Measurements from ENCODE around the gene LONRF3. TPM values are rescaled to one million over a fixed set of nuclear protein-coding genes. Genes with fewer than 3 reads are reported as not detected.

The LONRF3 gene
- total RNA-seq, 4 donors from 2014 or later: 15.7 to 73.3 (median 42.3) TPM

DNA sequence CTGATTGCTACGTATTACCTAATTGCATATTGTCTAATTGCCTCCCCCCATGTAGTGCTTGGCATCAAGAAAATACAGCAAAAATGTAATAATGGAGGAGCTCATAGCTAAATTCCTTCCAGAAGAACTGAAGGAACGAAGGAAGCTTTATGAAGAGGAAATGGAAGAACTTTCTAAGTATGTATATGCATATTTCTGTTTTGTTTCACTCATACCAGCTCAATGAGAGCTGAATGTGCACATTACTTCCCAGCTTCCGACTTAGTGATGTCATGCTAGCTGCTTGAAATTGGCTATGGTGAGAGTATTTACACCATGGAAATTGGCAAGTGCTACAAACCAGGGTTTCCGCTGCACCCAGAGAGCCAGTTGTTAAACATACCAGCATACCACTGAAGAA lies 34.7 kb downstream of the LONRF3 start:
- TF ChIP-seq POLR2A (IDR thresholded peaks at IDR 0.05): no peak
- TF ChIP-seq, protein P1, sequence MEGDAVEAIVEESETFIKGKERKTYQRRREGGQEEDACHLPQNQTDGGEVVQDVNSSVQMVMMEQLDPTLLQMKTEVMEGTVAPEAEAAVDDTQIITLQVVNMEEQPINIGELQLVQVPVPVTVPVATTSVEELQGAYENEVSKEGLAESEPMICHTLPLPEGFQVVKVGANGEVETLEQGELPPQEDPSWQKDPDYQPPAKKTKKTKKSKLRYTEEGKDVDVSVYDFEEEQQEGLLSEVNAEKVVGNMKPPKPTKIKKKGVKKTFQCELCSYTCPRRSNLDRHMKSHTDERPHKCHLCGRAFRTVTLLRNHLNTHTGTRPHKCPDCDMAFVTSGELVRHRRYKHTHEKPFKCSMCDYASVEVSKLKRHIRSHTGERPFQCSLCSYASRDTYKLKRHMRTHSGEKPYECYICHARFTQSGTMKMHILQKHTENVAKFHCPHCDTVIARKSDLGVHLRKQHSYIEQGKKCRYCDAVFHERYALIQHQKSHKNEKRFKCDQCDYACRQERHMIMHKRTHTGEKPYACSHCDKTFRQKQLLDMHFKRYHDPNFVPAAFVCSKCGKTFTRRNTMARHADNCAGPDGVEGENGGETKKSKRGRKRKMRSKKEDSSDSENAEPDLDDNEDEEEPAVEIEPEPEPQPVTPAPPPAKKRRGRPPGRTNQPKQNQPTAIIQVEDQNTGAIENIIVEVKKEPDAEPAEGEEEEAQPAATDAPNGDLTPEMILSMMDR (IDR thresholded peaks at IDR 0.05 in 4 of 5, conservative IDR thresholded peaks at IDR 0.05 in 1 of 5): no peak
- intact Hi-C loops (cut with DNase I; ENCODE audit: low total_unique reads) (loop anchor here (5.0 kb wide), 1 partner anchor 162 kb away; no protein-coding TSS in a partner anchor), in situ Hi-C loops (cut with MboI; ENCODE audit: low sequenced_read_pairs in 4 of 4) (no loop called here)

DNA sequence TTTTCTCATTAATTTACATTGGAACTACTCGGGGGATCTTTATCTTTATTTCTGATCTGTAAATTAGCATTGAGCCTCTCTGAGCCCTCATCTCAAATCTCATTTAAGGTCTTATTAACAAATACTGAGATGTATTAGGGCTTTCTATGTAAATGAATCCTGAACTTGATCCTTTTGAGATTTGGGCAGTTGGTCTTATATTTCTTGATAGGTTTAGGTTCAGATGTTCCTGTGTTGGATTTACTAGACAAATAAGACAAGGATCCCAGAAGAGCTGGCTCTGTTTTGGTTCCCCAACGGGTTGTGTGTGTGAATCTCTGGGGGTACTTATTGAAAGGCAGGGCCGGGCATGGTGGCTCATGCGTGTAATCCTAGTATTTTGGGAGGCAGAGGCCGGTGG lies 36.1 kb downstream of the LONRF3 start:
- H3K36me3 ChIP-seq: peaks cover 0 to 43% of the 10 kb centered on the region in 2 donors
- H3K27me3 ChIP-seq: no peaks in the 10 kb centered on the region
- H3K9me3 ChIP-seq: no peaks in the 10 kb centered on the region
- intact Hi-C loops (cut with DNase I; ENCODE audit: low total_unique reads) (no loop called here), in situ Hi-C loops (cut with MboI; ENCODE audit: low sequenced_read_pairs in 4 of 4) (no loop called here)
- no peak for ATAC-seq
- no peaks in the 10 kb centered on the region for H3K4me1 ChIP-seq
- TF ChIP-seq, protein P1 (IDR thresholded peaks at IDR 0.05 in 4 of 5, conservative IDR thresholded peaks at IDR 0.05 in 1 of 5): no peak
- no peak for TF ChIP-seq POLR2A (IDR thresholded peaks at IDR 0.05)
- no peak overlapping the region for H3K27ac ChIP-seq
- DNase-seq: no peak
- H3K4me3 ChIP-seq: no peak overlapping the region

More for the DNA sequence above, 34.7 kb downstream of the LONRF3 start:
- no peaks in the 10 kb centered on the region for H3K9me3 ChIP-seq
- no peaks in the 10 kb centered on the region for H3K4me1 ChIP-seq
- H3K27me3 ChIP-seq: no peaks in the 10 kb centered on the region
- ATAC-seq: no peak
- H3K4me3 ChIP-seq: no peak overlapping the region
- peaks cover 0 to 36% of the 10 kb centered on the region in 2 donors for H3K36me3 ChIP-seq
- no peak for DNase-seq
- no peak overlapping the region for H3K27ac ChIP-seq

DNA sequence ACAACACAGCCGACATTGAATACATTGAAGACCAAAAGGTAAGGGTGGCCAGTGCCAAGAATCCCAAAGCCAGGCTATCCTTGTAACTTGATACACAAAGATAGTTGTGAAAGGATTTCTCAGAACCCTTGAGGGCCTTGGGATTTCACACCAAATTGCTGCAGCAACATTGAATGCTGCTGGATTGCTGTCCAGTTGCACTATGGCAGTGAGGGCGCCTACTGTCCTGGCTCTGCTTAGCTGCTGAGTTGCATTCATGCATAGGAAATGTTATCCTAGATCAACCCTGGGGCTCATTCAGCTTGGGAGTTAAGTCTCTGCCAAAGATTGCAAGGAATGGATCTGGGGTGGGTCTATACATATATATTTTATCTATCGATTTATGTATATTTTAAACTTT lies 38.7 kb downstream of the LONRF3 start:
- peaks cover 0 to 60% of the 10 kb centered on the region in 2 donors for H3K36me3 ChIP-seq
- TF ChIP-seq, protein P1 (IDR thresholded peaks at IDR 0.05 in 4 of 5, conservative IDR thresholded peaks at IDR 0.05 in 1 of 5): no peak
- in situ Hi-C loops (cut with MboI; ENCODE audit: low sequenced_read_pairs in 4 of 4) (no loop called here), intact Hi-C loops (cut with DNase I; ENCODE audit: low total_unique reads) (no loop called here)
- H3K9me3 ChIP-seq: no peaks in the 10 kb centered on the region
- H3K4me1 ChIP-seq: no peaks in the 10 kb centered on the region
- no peak overlapping the region for H3K4me3 ChIP-seq
- DNase-seq (no peak), ATAC-seq (no peak)
- H3K27me3 ChIP-seq: no peaks in the 10 kb centered on the region
- no peak overlapping the region for H3K27ac ChIP-seq

DNA sequence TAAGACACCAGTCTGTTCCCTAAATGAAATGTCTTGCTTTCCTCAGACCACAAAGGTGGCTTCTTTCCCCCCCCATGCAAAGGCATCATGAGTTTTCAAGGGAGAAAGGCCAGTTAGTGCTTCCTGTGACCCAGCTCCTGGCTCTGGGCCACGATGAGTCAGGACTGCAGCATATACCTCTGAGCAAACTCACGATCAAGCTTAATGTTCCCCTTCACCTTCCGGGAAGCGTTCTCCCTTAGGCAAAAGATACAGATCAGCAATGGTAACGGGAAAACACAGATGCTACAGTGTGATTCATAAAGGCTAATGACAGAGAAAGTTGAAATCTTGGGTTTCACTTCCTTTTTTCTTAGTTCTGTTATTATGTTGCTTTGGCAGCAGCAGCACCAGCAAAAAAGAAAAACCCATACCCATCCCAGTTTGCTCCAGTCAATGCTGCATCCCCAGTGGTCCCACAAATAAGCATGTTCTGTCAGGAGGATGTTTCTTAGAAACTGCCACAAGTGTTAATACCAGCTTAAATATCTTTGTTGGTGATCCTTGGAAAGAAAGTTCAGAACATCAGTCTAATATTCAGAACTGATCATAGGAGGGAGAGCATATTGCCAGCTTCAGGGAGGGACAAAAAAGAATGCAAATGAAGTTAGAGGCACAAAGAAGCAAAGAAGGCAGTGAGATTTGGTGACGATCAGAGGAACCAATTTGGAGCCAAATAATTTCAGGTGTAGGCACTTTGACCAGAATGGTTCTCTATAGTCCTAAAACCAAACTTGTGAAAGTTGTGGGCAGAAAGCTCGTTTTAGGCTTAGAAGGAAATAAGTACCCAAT lies 41.2 kb downstream of the LONRF3 start:
- Histone ChIP-seq H3K4me3 (no peak overlapping the region), H3K27me3 (no peaks in the 10 kb centered on the region), H3K27ac (peak overlapping the region in 2 of 4 donors; percentile 18 to 43), H3K36me3 (peaks cover 0 to 57% of the 10 kb centered on the region in 2 donors), H3K9me3 (no peaks in the 10 kb centered on the region), H3K4me1 (no peaks in the 10 kb centered on the region)
- DNase-seq (peak in 1 of 2 donors; percentile 44), ATAC-seq (peak; percentile 41 to 60)
- in situ Hi-C loops (cut with MboI; ENCODE audit: low sequenced_read_pairs in 4 of 4) (no loop called here), intact Hi-C loops (cut with DNase I; ENCODE audit: low total_unique reads) (no loop called here)
- TF ChIP-seq, protein P1 (IDR thresholded peaks at IDR 0.05 in 4 of 5, conservative IDR thresholded peaks at IDR 0.05 in 1 of 5): no peak
- no peak for TF ChIP-seq POLR2A (IDR thresholded peaks at IDR 0.05)
